Activated CD8-positive, alpha-beta memory T cell treated with anti-CD3 and anti-CD28 coated beads for 4 hours (primary cell): ENCODE data around the gene TMEM9.
A peak's percentile ranks its signal among the peaks of the same experiment; 100 is the strongest.

Experiments
- DNase-seq, 2 donors: peaks; one replicate each; pipeline ENCODE4 v3.0.0-alpha.2; 2020; ENCODE audit warnings: low read depth in 2 of 2

Gene TMEM9

GRCh38 chr1:201154389-201155165, at the start of gene TMEM9:
TSS of gene TMEM9 (minus strand) at chr1:201154474. CDS start at chr1:201153923, 551 bp downstream.
- DNase-seq, result peak; percentile 96 to 99

DNA sequence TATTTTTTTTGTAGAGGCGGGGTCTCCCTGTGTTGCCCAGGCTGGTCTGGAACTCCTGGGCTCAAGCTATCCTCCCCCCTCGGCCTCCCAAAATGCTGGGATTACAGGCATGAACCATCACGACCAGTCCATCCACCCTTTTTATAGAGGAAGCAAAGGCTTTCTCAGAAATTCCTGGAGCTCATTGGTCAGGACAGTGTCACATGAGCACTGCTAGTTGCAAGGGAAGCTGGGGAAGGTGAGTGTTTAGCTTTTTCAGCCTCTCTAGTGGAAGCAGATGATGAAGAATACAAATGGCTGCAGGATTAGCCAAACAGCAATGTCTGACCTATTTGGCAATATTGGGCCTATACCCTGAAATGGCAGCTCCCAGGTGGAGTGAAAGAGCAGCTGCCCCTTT, 44.3 kb upstream of the TMEM9 start:
- DNase-seq, result no peak

GRCh38 chr1:201194046-201194445, 39.8 kb upstream of the TMEM9 start:
- no peak for DNase-seq

GRCh38 chr1:201192261-201192788, 38.1 kb upstream of the TMEM9 start:
- no peak for DNase-seq

- no peak for DNase-seq
Measured at GRCh38 chr1:201191653-201192260, 37.5 kb upstream of the TMEM9 start.

- no peak for DNase-seq
Measured at GRCh38 chr1:201190624-201191051, 36.4 kb upstream of the TMEM9 start, which contains the start of gene IGFN1. TSS of gene IGFN1 (plus strand) at chr1:201190824. CDS start at chr1:201193294, 2,470 bp downstream.

DNA sequence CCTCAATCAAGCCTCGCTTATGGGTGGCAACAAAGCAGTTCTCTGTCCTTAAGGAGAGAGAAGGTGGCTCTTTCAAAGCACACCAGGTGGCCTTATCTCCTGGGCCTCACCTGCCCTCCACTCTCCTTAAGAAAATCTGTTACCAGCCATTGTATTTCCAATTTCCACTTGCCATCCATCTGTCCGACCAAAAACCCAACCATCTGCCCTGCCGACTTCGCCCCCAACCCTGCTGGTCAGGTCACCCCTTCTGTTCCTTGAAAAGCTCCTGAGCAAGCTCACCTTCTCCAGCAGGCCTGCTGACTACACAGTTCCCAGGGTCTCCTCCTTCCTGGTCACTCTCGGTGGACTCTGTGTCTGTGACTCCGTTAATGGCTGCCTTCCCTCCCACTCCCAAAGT, 35.7 kb upstream of the TMEM9 start:
- no peak for DNase-seq

- no peak for DNase-seq
Measured at GRCh38 chr1:201189085-201189484, 34.8 kb upstream of the TMEM9 start.

DNA sequence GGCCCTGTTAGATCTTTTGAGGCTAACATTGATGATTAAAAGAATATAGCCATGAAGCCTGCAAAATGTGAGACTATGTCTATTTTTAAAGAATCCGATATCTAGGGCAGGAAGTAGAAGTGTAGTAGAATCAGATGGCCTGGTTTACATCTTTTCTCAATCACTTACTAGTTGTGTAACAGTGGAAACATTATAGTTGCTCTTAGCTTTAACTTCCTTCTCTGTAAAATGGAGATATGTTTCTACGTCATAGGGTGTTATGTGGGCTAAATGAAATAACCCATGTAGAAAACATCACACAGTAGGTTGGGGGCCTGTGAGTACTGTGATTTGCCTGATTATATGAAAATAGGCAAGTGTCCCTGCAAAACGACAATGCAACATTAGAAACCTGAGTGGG, 31.9 kb upstream of the TMEM9 start:
- no peak for DNase-seq

DNA sequence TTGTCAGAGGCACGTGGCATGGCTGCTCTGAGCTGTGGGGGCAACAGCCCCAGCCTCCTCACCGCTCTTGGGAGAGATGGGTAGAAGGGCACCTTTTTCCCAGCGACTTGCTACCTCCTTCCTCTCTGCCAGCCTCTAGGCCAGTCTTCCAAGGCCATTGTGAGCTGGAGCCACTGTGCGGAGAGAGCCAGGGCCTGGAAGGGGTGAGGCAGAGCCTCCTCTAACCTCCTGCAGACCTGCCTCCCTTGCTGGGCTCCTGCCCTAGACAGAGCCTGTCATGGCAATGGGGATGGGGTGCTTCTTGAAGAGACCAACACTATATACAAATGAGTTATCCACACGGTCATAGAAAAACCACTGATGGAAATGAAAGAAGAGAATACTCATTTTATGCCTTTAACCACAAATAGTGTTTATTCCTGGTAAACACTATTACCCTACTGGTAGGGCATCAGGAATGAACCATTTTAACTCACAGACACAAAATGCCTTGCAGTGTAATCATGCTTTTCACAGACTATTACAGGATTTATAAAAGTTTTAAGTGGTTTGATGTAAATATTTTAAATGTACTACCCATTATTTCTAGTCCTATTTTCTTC, 31.4 kb upstream of the TMEM9 start:
- DNase-seq, result no peak

GRCh38 chr1:201185123-201185453, 30.8 kb upstream of the TMEM9 start:
- DNase-seq, result no peak

- no peak for DNase-seq
Measured at GRCh38 chr1:201184307-201185122, 30.2 kb upstream of the TMEM9 start.

DNA sequence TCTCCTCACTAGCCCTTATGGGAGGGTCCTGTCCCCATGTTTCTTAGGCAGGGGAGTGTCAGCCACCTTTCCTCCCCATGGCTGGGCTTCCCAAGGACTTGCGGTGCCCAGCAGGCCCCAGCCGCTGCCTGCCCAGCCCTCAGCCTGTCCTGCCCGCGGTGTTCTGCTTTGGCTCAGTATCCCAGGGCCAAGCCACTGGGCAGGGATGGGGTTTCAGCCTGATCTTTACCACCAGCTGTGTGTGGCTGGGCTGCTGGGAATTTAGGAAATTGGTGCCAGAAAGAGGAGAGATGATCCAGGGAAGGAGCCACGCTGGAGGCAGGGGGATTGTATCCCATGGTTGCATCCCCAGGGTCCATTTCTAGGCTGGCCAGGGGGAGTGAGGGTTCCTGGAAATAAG, 29.5 kb upstream of the TMEM9 start:
- DNase-seq, result no peak

GRCh38 chr1:201183209-201183608, 28.9 kb upstream of the TMEM9 start:
- no peak for DNase-seq

DNA sequence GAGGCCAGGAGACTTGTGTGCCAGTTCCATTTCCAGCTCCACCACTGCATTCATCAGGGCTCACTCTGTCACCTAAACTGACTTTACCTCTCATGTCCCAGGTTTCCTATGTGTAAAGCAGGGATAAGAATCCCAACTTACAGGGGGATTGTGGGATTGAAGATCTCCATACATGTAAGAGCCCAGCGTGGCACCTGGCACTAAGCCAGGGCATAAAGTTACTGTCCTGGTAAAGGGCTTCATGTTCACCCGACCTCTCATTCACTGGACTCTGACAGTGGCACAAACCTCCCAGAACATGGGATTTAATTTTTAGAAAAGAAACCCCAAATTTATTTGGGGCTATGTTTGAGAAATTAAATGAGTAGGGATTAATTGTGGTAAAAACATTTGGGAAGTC, 27.5 kb upstream of the TMEM9 start:
- DNase-seq, result no peak

- DNase-seq, result no peak
Measured at GRCh38 chr1:201181323-201181722, 27.0 kb upstream of the TMEM9 start.

- no peak for DNase-seq
Measured at GRCh38 chr1:201180901-201181300, 26.6 kb upstream of the TMEM9 start.

DNA sequence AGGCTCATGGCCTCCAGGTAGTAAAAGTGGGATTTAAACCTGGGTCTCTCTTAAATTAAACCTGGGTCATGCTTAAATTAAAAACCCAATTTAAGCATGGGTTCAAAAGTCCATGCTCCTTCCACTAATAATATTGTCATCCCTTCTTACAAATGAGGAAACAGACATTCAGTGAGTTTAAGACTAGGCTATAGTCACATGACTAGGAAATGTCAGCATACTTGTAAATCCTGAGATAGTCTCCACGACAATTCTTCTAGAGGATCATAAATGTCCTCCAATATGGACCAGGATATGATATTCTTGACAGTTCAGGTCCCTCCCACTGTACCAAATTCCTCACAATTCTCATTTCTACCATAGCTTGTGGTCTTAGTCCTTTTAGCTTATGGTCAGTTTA, 25.9 kb upstream of the TMEM9 start:
- no peak for DNase-seq

DNA sequence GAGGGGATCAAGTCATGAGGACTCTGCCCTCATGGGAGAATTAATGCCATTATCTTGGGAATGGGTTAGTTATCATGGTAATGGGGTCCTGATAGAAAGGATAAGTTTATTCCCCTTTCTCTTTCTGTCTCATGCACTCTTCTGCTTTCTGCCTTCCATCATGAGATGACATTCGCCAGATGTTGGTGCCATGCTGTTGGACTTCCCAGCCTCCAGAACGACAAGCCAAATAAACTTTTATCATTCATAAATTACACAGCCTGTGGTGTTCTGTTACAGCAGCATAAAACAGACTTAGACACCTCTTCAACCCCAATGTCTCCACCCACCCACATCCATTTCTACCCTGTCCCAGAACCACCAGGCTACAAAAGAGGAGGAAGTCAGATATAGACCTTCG, 24.4 kb upstream of the TMEM9 start:
- no peak for DNase-seq

- no peak for DNase-seq
Measured at GRCh38 chr1:201176940-201177339, 22.7 kb upstream of the TMEM9 start.

DNA sequence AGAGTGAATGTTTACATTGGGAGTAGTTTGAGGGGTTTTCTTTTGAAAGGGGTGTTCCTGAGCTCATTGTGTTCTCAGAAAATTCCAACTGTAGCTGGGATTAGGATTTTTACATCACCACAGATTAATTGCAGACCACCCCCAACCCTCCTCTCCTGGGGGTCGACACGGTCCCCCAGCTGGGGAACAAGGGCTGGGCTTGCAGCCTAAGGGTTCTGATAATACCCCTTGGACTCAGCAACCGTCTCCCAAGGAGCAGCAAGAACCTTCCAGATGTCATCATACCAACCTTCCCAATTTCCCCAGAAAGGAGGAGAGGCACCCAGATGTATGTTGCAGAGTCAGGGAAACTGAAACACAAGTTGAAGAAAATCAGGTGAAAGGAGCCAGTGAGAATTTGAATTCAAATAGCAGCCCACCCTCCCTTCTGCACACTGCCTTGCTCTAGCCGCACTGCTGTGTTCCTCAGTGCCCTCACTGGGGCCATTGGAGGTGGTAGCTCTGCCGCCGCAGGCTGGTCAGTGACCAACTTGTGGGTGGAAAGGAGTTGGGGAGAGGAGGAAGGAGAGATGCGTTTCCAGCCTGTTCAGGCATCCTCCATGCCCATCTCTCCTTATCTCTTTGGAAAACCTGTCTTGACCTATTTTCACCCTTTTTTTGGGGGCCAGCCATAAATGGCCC, 21.7 kb upstream of the TMEM9 start:
- DNase-seq, result no peak
